Left colon (tissue), 2 donors: Measurements from ENCODE around the gene GAS2L3. TPM values are rescaled to one million over a fixed set of nuclear protein-coding genes. Genes with fewer than 3 reads are reported as not detected.
"Not testable (repeated sequence)": the region's sequence is repeated elsewhere in the genome, so short reads cannot be mapped to it uniquely, and the experiment has no call there.

Experiments used
- ATAC-seq: fragments of 200-7000 bp; cut with Tn5 transposase; one replicate; pipeline ENCODE4 v1.9.1; 2020; ENCODE audit warnings: mild to moderate bottlenecking, moderate library complexity
- DNase-seq, 2 donors: peaks; one replicate each; pipeline ENCODE4 v3.0.0-alpha.2; 2020
- intact Hi-C, 2 donors: fragments of 100-400 bp; cut with DNase I in 1 of 2; cut with micrococcal nuclease in 1 of 2; formaldehyde crosslinking; loops; one replicate each; pipeline versions ENCODE4 v1.11.2 to v1.14.0; 2022; cut with DNase I, micrococcal nuclease
- long read RNA-seq: library from polyadenylated mRNA; unstranded; transcript quantifications from one replicate; pipeline ENCODE4 v2.0.0, GENCODE V29; 2021
- total RNA-seq, 2 donors: library from RNA; stranded (reverse); fragmentation: NEBNext Ultra II Directional; extraction: Animal tissue kit (Norgen Biotek cat#: 25700); gene quantifications; one replicate each; pipeline ENCODE4 v1.2.1, GENCODE V29; 2021
- donor health status: DM: no; HTN: no; CAD: no.
- donor health status: DM: yes; HTN: yes; CAD: no.

Gene GAS2L3
- total RNA-seq = 10 to 100 TPM; 16.0 to 26.6 TPM
- long read RNA-seq, partial matches to known transcripts = 0 of 4 reads
- long read RNA-seq, other reads (novel, unspliced or antisense) = 3 of 4 reads

DNA sequence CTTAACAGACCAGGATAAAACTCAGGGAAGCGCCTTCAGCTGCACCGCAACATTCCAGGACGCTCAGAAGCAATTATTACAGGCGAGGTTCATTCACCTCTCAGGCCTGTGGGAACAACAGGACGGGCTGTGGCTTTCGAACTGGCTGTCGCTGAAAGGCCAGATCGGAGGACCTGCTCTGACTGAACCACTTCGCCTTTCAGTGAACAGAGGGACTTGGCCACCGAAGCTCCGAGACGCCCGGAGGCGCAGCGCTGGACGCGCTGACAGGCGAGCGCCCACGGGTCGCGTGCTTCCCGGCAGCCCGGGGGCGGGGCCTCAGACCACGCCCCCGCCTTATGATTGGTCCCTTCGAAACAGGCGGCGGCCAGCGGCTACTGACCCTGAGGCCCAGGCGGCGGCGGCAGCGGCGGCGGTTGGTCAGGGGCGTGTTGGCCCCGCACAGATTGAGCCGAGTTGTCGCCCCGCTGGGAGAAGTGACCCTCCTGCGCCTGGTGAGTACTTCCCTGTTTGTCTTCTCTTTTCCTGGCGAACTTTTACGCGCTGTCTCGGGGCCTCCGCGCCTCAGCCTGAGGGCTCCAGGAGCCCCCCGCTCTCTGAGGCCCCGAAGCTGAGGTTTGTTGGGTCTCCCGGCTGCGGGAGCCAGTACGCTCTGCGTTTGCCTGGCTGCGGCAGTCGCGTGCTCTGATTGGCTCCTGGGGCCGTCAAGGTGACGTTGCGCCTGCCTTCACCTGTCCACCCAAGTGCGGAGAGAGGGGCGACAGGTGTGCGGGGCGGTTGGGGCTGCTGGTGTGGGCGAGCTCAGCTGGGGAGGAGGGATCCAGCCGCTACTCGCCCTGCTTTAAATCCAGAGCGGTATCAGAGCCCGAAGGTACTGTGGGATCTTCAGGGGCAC lies at the start of gene GAS2L3:
Gene GAS2L3, plus strand, starts transcription at position 393 of the 895 bp plus-strand sequence. CDS start 21,221 bp downstream, outside the sequence.
- ATAC-seq (peak; percentile 92), DNase-seq (peak; percentile 89 to 93)
- intact Hi-C loops = no loop called here

DNA sequence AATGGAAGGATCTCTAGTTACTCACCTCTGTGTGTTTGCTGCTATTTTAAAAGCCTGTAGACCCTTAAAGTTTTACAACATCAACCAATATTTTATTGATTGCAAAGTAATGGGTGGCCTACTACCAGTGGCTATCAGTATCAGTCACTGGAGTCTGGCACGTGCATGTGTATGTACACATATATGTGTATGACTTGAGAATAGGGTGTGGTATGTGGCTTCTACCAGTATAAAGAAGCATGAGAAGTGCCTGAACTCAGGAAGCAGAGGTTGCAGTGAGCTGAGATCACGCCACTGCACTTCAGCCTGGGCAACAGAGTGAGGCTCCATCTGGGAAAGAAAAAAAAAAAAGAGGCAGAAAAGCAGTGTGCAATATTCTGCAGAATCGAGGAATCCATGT lies 45.5 kb upstream of the GAS2L3 start:
- no peak for DNase-seq
- intact Hi-C loops = no loop called here
- ATAC-seq = peak; percentile 60

DNA sequence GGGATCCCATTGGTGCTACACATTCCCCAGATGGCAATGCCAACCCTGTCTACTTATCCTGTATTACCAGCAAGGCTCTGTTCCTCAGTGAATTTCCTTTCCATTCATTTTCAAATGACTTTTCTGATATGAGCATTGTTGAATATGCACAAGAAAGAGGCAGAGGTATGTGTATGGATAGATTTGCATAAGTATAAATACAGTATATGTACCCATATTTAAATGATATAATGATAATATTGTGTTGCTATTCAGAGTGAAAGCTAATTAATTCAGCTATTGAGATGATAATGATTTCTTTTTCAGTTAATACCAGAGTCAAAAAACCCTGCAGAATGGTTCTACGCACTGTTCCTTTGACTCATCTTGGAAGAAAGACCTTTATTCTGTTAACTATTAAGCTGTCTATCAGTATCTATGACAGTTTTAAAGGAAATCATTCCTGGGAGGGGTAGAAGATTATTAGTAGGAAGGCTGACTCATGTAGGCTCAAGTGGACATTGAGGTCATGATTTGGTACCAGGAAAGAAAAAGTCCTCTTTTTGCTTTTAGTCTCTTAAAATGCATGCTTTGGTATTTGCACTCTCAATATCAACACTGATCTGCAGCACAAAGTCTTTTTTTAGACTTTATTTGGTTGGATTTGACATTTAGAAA lies 44.9 kb upstream of the GAS2L3 start:
- DNase-seq = no peak
- ATAC-seq = peak; percentile 51

DNA sequence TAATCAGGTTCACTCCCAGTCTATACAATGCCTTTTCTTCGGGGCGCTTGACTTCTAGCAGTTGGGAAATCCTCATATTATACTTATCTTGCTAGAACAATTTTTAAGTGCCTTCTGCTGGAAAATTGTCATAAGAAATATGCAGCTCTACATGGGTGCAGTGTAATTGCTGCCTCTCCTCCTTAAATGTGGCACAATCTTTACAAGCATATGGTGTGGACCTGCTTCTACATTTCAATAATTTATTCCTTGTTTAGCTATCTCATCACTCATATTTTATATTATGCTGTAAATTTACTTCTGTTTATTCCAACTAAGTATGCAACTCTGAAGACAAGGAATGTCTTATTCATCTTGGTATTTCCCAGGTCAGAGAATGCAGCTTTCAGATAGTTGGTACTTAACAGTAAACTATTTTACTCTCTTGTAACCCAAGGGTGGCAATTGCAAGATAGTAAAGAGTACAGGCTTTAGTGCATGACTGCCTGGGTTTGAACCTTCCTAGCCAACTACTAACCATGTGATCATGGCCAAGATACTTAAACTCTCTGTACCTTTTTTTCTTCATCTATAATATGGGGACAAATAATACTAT lies 43.6 kb upstream of the GAS2L3 start:
- intact Hi-C loops = no loop called here
- ATAC-seq (no peak), DNase-seq (no peak)

More for the DNA sequence above, 44.9 kb upstream of the GAS2L3 start:
- intact Hi-C loops = no loop called here

DNA sequence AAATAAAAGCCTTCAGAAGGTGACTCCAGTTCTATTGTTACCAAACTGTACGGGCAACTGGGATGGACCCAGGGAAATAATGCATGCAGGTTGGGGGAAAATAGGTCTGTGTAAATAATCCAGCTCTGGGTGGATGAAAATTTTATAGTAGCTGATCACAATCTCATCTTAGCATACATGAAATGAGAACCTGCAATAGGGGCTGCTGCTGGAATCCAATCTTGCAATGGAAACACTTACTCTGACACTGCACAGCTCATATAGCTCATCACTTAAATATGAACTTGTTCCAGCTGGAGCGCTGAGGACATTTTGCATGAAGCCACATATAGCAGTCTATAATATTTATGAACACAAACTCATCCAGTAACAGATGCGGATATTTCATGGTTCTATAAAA lies 40.1 kb upstream of the GAS2L3 start:
- intact Hi-C loops = no loop called here
- DNase-seq = no peak
- no peak for ATAC-seq

DNA sequence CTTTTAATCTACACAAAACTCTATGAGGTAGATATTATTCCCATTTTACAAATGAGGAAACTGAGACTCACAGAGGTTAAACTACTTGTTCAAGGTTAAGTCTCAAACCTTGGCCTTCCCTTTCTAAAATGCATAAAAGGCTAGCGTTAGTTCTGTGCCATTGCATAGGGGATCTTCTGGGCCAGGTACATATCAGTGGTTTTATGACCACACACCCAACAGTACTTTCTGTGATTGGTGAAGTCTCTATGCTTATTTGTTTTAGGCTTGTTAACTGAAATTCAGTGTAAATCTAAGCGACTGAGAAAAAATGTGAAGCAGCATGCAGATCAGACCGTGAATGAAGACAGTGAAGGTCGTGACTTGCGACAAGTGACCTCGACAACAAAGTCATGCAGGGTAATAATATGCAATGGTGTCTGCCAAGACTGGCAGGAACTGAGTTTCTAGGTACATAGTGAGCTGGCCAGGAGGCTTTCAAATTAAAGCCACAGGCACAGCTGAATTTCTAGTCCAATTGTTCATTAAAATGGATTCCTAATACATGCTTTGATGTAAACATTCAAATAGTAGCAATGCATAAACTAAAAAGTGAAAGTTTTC lies 38.8 kb upstream of the GAS2L3 start:
- intact Hi-C loops = no loop called here
- peak; percentile 93 for ATAC-seq
- DNase-seq = no peak

DNA sequence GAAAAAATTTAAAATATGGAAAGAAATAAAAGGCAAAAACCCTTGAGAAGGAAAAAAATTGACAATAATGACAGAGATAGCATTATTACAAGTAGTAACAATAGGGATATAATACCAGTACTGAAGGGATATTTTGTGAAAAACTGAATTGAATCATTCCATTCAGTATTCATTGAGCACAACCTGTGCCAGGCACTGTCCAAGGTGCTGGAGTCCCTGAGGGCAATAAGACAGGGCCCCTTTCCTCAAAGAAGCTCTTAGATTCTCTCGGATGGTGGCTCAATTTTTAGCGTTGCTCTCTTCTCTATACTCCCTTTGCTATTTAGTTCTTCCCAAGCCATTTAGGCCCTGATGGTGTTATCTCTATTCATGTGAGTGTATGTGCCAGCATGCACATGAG lies 34.3 kb upstream of the GAS2L3 start:
- DNase-seq = peak in 1 of 2 donors; percentile 39
- intact Hi-C loops = no loop called here
- no peak for ATAC-seq

DNA sequence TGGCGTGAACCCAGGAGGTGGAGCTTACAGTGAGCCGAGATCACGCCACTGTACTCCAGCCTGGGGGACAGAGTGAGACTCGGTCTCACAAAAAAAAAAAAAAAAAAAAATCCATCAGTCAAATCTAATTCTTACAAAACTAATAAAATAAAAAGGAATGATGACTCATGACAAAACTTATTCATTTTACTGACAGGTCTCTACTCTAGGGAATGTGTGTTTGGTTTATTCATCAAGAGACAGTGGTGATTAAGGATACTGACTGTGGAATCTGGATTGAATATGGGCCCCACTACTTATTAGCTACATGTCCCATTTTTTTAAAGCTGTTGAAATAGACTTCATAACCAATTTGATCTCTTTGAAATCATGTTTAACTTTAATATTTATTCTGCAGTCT lies 29.3 kb upstream of the GAS2L3 start:
- intact Hi-C loops = no loop called here
- DNase-seq = no peak
- ATAC-seq = no peak

DNA sequence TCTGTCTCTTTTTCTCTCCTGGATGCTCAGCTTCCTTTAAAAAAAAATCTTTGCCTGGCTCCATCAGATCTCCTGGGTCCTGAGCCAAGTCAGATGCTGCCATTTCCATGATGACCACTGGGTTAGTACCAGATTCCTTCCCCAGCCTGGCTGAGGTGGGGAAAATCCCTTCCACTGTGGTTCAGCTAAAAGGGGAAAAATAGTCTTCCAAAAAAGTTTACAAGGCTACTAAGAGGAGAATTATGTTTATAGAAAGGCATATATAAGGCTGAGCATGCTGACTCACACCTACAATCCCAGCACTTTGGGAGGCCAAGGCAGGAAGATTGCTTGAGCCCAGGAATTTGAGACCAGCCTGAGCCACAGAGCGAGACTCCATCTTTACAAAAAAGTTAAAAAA lies 28.4 kb upstream of the GAS2L3 start:
- ATAC-seq (no peak), DNase-seq (no peak)
- intact Hi-C loops = no loop called here

DNA sequence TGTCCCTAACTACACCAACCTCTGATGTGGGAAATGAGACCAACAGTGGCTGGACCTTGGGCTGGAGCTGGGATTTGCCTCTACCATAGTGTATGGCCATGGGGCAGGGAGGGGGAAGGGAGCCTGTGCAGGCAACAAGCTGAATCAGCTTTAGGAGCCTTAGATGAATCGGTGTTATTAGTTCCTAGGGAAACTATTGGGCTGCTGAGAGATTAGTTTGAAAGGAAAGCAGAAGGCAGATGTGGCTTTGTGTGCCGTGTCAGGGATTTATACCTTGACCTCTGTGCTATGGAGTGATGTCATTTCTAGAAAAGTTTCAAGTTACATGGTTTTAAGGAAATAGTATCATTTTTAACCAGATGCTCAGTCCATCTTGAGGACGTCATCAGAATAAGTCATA lies 19.5 kb upstream of the GAS2L3 start:
- DNase-seq (no peak), ATAC-seq (peak; percentile 54)
- intact Hi-C loops = loop anchor here in 1 of 2 donors (10.0 kb wide), 2 partner anchors 159 to 319 kb away; no protein-coding TSS in a partner anchor

DNA sequence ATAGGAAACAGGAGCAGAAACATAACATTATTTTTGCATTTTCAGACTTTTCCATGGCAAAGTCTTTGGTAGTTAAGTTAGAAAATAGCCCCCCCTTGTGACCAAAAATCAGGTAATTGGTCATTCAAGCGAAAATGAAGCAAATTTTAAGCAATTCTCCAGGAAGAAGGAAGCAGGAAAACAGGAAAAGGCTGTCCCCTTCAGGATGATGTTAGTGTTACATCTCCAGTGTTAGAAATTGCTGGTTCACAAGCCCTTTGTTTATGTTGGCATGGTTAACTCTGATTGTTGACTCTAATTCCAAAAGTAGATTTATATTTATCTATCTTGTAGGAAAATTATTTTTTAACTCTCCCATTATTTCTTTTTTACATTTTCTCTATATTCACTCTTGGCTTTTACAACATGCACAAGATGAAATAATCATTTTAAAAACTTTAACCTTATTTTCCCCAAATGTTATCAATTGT lies 18.8 kb upstream of the GAS2L3 start:
- intact Hi-C loops = loop anchor here in 1 of 2 donors (10.0 kb wide), 2 partner anchors 160 to 320 kb away; no protein-coding TSS in a partner anchor
- DNase-seq (no peak), ATAC-seq (peak; percentile 89)

DNA sequence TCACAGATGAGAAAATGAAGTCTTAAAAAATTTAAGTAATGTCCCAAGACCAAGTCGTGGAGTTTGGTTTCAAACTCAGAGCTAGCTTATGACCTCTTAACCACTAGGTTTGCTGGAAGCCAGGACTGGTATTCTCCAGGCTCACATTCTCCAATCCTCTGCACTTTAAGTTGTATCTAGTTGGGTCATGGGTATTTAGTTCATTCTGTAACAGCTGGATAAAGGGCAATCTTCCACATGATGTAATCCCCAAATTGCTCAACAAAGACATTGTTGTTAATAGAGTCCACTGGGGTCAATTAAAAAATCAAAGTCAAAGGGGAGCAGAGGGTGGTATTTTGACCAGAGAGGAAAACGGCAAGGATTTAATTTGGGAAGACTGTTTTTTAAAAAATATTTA lies 17.8 kb upstream of the GAS2L3 start:
- intact Hi-C loops = loop anchor here in 1 of 2 donors (10.0 kb wide), 2 partner anchors 161 to 321 kb away; no protein-coding TSS in a partner anchor
- DNase-seq (no peak), ATAC-seq (no peak)

DNA sequence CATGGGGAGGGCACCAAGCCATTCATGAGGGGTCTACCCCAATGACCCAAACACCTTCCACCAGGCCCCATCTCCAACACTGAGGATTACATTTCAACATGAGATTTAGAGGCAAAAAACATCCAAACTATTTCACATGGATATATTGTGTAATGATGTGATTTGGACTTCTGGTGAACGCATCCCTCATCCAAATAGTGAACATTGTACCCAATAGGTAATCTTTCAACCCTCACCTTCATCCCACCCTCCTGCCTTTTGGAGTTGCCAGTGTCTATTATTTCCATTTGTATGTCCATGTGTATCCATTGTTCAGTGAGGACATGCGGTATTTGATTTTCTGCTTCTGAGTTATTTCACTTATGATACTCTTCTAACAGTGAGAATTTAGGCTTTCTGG lies 16.1 kb upstream of the GAS2L3 start:
- no peak for DNase-seq

DNA sequence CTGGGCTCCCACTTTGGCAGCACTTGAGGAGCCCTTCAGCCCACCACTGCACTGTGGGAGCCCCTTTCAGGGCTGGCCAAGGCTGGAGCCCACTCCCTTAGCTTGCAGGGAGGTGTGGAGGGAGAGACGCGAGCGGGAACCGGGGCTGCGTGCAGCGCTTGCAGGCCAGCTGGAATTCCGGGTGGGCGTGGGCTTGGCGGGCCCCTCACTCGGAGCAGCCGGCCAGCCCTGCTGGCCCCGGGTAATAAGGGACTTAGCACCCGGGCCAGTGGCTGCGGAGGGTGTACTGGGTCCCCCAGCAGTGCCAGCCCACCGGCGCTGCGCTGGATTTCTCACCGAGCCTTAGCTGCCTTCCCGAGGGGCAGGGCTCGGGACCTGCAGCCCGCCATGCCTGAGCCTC lies 14.2 kb upstream of the GAS2L3 start:
- not testable (repeated sequence) for ATAC-seq, DNase-seq
- intact Hi-C loops = loop anchor here in 1 of 2 donors (10.0 kb wide), 2 partner anchors 164 to 324 kb away; no protein-coding TSS in a partner anchor

More for the DNA sequence above, 16.1 kb upstream of the GAS2L3 start:
- no peak for ATAC-seq
- intact Hi-C loops = loop anchor here in 1 of 2 donors (10.0 kb wide), 2 partner anchors 163 to 323 kb away; no protein-coding TSS in a partner anchor

DNA sequence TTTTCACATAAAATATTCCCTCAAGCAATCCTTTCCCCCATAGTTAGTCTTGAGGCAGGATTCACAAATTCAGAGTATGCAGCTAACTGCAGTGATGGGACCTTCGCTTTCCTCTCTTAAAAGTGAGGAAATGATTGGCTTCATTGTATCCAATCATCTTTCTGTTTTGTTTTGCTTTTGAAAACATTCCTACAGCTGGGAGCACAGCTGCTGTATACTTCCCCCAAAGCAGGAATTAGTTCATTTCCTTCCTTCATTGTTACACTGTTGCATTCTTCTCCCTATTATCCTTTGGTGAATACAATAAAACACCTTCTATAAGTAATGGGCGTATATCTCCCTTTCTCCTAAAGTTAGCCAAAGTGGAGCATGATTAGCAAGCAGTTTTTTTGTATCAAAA lies 9.4 kb upstream of the GAS2L3 start:
- no peak for DNase-seq
- intact Hi-C loops = no loop called here
- ATAC-seq = no peak

DNA sequence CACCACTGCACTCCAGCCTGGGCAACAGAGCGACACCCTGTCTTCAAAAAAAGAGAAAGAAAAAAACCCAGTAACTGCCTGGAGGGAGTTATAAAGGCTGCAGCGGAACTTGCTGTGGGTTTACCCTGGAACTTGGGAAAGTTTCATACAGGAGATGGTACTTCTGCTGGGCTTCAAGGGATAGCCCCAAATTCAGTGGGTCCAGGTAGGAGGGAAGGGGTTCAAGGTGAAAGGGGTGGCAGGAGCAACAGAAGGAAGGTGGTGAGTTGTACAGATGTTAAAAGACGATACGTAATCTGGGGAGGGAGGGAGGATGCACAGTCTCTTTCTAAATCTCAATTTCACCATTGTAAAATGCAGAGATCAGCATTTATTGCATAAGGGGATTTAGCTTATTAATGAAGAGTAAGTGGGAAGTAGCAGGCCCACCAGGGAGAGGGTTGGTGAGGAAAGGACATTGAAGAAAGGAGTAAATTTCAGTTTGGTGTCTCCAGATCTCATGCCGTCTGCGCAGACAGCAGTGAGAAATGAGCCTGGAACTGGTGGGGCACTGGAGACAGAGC lies 8.5 kb upstream of the GAS2L3 start:
- ATAC-seq = no peak
- intact Hi-C loops = no loop called here
- DNase-seq = no peak

DNA sequence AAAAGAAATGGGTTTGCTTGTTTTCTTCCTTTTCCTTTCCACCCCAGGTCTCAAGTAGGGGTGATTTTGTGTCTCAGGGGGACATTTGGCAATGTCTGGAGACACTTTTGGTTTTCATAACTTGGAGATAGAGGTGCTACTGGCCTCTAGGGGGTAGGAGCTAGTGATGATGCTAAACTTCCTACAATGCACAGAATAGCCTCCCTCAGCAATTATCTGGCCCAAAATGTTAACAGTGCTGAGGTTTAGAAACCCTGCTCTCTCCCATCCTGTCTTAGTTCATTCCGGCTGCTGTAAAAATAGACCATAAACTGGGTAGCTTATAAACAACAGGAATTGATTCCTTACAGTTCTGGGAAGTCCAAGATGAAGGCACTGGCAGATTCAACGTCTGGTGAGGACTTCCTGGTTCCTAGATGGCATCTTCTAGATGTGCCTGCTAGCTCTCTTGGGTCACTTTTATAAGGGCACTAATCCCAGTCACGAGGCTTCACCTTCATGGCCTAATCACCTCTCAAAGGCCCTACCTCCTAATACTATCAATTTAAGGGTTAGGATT lies 7.4 kb upstream of the GAS2L3 start:
- ATAC-seq (peak; percentile 77), DNase-seq (no peak)
- intact Hi-C loops = no loop called here
